ENCODE results near the gene KCNK3. TPM values are rescaled to one million over a fixed set of nuclear protein-coding genes. Genes with fewer than 3 reads are reported as not detected.

The KCNK3 gene
- total RNA-seq, 1 donor from 2014 or later = 2.7 TPM

- H3K4me3 Mint-ChIP-seq = peak overlapping the region; percentile 36
- H3K36me3 Mint-ChIP-seq = no peaks in the 10 kb centered on the region
- peaks cover 45% of the 10 kb centered on the region for H3K4me1 Mint-ChIP-seq (ENCODE audit: unreplicated experiment)
- no peaks in the 10 kb centered on the region for H3K9me3 Mint-ChIP-seq
- H3K27ac Mint-ChIP-seq = peak overlapping the region; percentile 63
- no peak for DNase-seq (ENCODE audit: extremely low spot score, unreplicated experiment)
- no peak for TF ChIP-seq CTCF (conservative IDR thresholded peaks at IDR 0.05)
- H3K27me3 Mint-ChIP-seq = no peaks in the 10 kb centered on the region
Measured at GRCh38 chr2:26710743-26711456, 18.4 kb downstream of the KCNK3 start.

- no peaks in the 10 kb centered on the region for H3K27me3 Mint-ChIP-seq
- no peak for DNase-seq (ENCODE audit: extremely low spot score, unreplicated experiment)
- no peaks in the 10 kb centered on the region for H3K36me3 Mint-ChIP-seq
- H3K4me3 Mint-ChIP-seq = peak overlapping the region; percentile 36
- H3K4me1 Mint-ChIP-seq (ENCODE audit: unreplicated experiment) = peaks cover 45% of the 10 kb centered on the region
- peak overlapping the region; percentile 63 for H3K27ac Mint-ChIP-seq
- TF ChIP-seq CTCF (conservative IDR thresholded peaks at IDR 0.05) = no peak
- no peaks in the 10 kb centered on the region for H3K9me3 Mint-ChIP-seq
Measured at GRCh38 chr2:26711457-26712161, 19.1 kb downstream of the KCNK3 start.

GRCh38 chr2:26712486-26713465 is 20.3 kb downstream of the KCNK3 start:
- peaks cover 45% of the 10 kb centered on the region for H3K4me1 Mint-ChIP-seq (ENCODE audit: unreplicated experiment)
- DNase-seq (ENCODE audit: extremely low spot score, unreplicated experiment) = no peak
- no peak for TF ChIP-seq CTCF (conservative IDR thresholded peaks at IDR 0.05)
- no peaks in the 10 kb centered on the region for H3K9me3 Mint-ChIP-seq
- no peaks in the 10 kb centered on the region for H3K27me3 Mint-ChIP-seq
- peak overlapping the region; percentile 63 for H3K27ac Mint-ChIP-seq
- no peaks in the 10 kb centered on the region for H3K36me3 Mint-ChIP-seq
- H3K4me3 Mint-ChIP-seq = peak overlapping the region; percentile 5

- no peak overlapping the region for H3K27ac Mint-ChIP-seq
- DNase-seq (ENCODE audit: extremely low spot score, unreplicated experiment) = no peak
- no peak overlapping the region for H3K4me3 Mint-ChIP-seq
- H3K4me1 Mint-ChIP-seq (ENCODE audit: unreplicated experiment) = peaks cover 21% of the 10 kb centered on the region
- no peaks in the 10 kb centered on the region for H3K27me3 Mint-ChIP-seq
- no peaks in the 10 kb centered on the region for H3K9me3 Mint-ChIP-seq
- H3K36me3 Mint-ChIP-seq = no peaks in the 10 kb centered on the region
- no peak for TF ChIP-seq CTCF (conservative IDR thresholded peaks at IDR 0.05)
Measured at GRCh38 chr2:26715528-26716270, 23.2 kb downstream of the KCNK3 start.

DNA sequence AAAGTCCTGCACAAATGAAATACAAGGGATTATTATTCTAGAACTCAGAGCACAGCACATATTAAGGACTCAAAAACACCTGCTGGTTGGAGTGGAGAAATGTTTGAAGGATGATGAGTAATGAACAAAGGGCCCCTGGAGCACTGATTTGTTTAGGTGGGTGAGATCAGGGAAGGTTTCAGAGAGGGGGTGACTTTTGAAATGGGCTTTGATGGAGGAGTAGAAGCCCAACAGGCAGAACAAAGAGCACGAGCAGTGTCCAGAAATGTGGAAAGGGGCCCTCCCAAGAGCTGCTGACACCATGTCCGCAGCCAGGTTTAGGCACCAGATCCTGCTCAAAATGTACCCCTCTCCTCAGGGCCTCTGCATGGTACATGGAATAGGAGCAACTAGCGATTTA is 23.8 kb downstream of the KCNK3 start:
- no peak for TF ChIP-seq CTCF (conservative IDR thresholded peaks at IDR 0.05)
- Mint-ChIP-seq H3K9me3 (no peaks in the 10 kb centered on the region), H3K36me3 (no peaks in the 10 kb centered on the region), H3K27me3 (no peaks in the 10 kb centered on the region), H3K4me3 (no peak overlapping the region), H3K27ac (no peak overlapping the region), H3K4me1 (ENCODE audit: unreplicated experiment) (peaks cover 15% of the 10 kb centered on the region)
- DNase-seq (ENCODE audit: extremely low spot score, unreplicated experiment) = no peak

All from type B pancreatic cell (in vitro differentiated cells).